Medulla oblongata (tissue), 1 donor: Measurements from ENCODE around the gene F2.

Experiments
- DNase-seq: peaks from one replicate; pipeline ENCODE4 v3.0.0-alpha.2; 2015; ENCODE audit errors: extremely low spot score

Gene F2

GRCh38 chr11:46743043-46743442, 24.0 kb downstream of the F2 start:
- DNase-seq = no peak

- DNase-seq = no peak
These were observed 24.8 kb downstream of the F2 start for GRCh38 chr11:46743693-46744339.

DNA sequence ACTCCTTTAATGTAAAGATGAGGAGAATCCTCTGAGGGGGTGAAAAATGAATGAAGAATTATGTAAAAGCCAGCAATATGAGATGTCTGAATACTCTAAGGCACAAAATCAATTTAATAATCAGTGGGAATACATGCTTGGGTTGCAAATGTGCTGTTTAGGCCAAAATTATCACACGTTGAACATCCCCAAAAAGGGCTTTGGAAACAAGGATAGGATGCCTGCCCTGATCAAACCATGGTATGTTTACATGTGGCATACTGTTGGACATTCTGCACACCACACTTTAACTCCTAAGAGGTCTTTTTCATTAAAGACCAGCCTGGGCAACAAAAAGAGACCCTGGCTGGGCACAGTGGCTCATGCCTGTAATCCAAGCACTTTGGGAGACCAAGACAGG, 26.3 kb downstream of the F2 start:
- DNase-seq = no peak

- no peak for DNase-seq
These were observed 27.0 kb downstream of the F2 start for GRCh38 chr11:46745995-46746394.

- no peak for DNase-seq
These were observed 28.1 kb downstream of the F2 start for GRCh38 chr11:46747150-46747549.

GRCh38 chr11:46755962-46756361, 36.9 kb downstream of the F2 start:
- DNase-seq = peak; percentile 27

DNA sequence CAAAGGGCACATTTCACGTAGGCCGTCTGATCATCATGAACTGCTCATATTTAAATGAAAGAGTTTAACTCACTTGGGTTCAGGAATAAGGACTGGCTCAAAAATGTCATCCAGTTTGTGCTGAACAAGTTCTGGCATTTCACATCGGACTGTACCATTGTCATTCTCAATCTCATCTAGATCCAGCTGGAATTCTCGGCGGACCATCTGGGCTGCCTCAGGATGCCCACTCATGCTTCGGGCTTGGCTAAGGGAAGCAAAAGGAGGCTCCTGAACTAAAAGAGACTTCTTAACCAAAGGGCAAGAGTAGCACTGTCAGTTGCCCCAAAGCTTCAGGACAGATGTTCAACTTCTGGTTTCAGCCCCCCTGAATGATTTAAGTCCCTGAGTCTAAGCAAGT, 40.2 kb downstream of the F2 start:
- DNase-seq = no peak

DNA sequence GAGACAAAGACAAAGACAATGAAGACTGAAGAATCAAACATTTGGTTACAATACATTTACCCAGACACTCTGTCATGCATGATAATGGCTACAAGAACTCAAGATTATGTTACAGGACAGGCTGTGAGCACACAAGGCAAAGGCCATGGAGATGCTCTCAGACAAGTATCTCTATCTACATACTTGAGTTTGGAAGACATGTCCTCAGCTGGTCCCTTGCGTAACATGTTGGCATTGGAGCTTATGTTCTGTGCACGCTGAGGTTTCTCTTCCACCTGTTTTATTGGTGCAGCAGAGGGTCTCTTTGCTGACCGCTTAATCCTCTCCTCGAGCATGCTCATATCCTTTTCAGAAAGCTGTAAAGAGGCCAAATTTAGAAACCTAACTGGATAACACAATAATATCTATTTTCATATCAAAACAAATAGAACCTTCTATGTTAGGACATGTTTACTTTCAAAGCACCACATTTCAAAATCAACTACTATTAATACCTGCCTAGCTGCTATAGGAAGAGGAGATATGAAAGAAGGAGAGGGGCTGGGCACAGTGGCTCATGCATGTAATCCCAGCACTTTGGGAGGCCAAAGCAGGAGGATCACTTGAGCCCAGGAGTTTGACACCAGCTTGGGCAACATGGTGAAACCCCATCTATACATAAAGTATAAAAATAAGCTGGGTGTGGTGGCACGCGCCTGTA, 41.6 kb downstream of the F2 start:
- DNase-seq = no peak

DNA sequence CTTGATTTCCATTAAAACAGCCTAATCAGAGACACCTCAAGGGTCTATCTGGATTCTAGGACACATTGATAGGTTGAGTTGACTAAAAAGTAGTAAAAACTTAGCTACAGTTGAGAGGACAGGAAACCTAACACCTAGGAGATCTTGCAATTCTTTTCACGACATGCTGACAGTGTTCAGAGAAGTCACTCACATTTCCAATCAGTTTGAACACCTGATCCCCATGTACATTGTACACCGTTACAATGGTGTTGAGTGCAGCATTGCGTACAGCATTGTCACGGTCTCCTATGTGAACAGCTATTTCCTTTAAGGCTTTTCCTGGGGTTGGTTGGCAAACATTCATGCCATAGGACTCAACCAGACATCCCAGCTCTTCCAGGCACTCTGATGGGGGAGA, 42.8 kb downstream of the F2 start:
- no peak for DNase-seq

GRCh38 chr11:46762248-46762647, 43.2 kb downstream of the F2 start:
- no peak for DNase-seq

DNA sequence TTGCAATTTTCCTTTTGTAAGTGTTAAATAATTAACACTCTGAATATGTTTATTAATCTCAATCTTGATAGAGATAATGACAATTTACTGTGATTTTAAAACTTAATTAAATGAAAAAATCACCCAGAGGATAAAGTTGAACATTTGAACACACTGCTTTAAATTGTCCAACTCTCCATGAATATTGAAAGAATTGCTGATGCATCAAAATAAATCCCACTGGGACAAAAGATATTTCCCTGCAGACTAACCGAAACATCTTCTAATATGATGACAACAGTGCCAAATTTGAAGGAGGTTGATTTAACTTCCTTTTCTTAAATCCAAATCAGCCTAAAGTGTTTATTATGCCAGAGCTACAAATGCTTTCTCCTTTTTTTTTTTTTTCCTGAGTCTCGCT, 47.6 kb downstream of the F2 start:
- DNase-seq = no peak

- no peak for DNase-seq
These were observed 50.7 kb downstream of the F2 start for GRCh38 chr11:46769636-46770221.

DNA sequence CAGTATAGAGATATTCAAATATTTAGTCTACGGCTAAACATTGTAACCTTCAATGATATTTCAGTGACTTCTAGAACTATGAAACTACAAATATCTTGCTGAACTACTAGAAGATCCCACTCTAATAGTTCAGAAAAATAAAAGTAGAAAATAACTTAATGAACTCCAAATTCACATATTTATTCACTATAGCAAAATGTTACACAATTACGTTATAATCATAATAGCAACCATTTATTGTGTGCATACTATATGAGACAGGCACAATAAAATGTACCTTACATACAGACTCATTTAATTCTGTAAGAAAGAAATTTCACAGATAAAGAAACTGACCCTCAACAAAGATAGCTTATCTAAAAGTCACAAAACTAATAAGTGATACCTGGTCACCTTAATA, 57.9 kb downstream of the F2 start:
- DNase-seq = no peak

DNA sequence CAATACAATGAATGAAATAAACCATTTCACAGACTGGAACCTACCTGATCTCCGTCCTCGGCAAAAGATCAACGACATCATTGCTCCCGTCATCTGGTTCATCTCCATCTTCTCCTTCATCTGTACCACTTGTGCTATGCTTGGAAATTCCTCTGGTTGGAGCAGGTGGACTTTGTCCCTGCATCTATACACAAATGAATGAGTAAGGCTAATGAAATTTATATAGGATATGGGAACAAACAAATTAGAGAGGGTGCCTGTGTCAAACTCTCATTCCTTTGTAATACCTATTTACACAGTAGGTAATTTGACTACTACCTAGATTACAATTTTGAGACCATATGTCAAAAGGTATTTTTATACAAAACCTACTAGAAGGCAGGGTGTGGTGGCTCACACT, 59.4 kb downstream of the F2 start:
- no peak for DNase-seq
